Lower lobe of right lung (tissue), 2 donors: ENCODE results near the gene KHDC1. TPM values are rescaled to one million over a fixed set of nuclear protein-coding genes. Genes with fewer than 3 reads are reported as not detected.
"Not testable (repeated sequence)": the region's sequence is repeated elsewhere in the genome, so short reads cannot be mapped to it uniquely, and the experiment has no call there.

Experiments used
- ATAC-seq, 2 donors: fragments of 200-7000 bp; cut with Tn5 transposase; one replicate each; pipeline ENCODE4 v1.9.1; 2020 to 2022; ENCODE audit warnings: mild to moderate bottlenecking in 2 of 2, moderate library complexity in 2 of 2
- DNase-seq: peaks from one replicate; pipeline ENCODE4 v3.0.0-alpha.2; 2020
- H3K27ac ChIP-seq: fragments of 200-600 bp; one replicate; pipeline ENCODE4 v1.8.0; 2022
- H3K27me3 ChIP-seq: fragments of 200-600 bp; one replicate; pipeline ENCODE4 v1.8.0; 2022; ENCODE audit warnings: low read depth
- H3K36me3 ChIP-seq: fragments of 200-600 bp; one replicate; pipeline ENCODE4 v1.8.0; 2022; ENCODE audit warnings: mild to moderate bottlenecking
- H3K4me1 ChIP-seq: fragments of 200-600 bp; one replicate; pipeline ENCODE4 v1.8.0; 2022
- H3K4me3 ChIP-seq: fragments of 200-600 bp; one replicate; pipeline ENCODE4 v1.8.0; 2022; ENCODE audit warnings: mild to moderate bottlenecking
- H3K9me3 ChIP-seq: fragments of 200-600 bp; one replicate; pipeline ENCODE4 v1.8.0; 2022
- CTCF ChIP-seq: fragments of 200-600 bp; IDR thresholded peaks from one replicate; pipeline ENCODE4 v1.8.0; 2022; ENCODE audit warnings: antibody characterized with exemption, mild to moderate bottlenecking
- intact Hi-C: fragments of 100-400 bp; cut with DNase I; formaldehyde crosslinking; loops from one replicate; pipeline ENCODE4 v1.11.0; 2022
- total RNA-seq: library from RNA; stranded (reverse); fragmentation: NEBNext Ultra II Directional; extraction: Animal tissue kit (Norgen Biotek cat#: 25700); gene quantifications from one replicate; pipeline ENCODE4 v1.2.1, GENCODE V29; 2021
- donor health status: DM: no; HTN: yes; CAD: no; lungs with severe emphysema.

The KHDC1 gene
- total RNA-seq, 1 donor from 2014 or later: 1.7 TPM

- no peaks in the 10 kb centered on the region for H3K36me3 ChIP-seq
- DNase-seq: no peak
- H3K27me3 ChIP-seq: no peaks in the 10 kb centered on the region
- no peak for TF ChIP-seq CTCF
- H3K4me3 ChIP-seq: no peak overlapping the region
- no peaks in the 10 kb centered on the region for H3K9me3 ChIP-seq
- intact Hi-C loops: no loop called here
- no peaks in the 10 kb centered on the region for H3K4me1 ChIP-seq
- ATAC-seq: no peak
- H3K27ac ChIP-seq: no peak overlapping the region
These were observed 58.7 kb downstream of the KHDC1 start for GRCh38 chr6:73204252-73204651.

GRCh38 chr6:73203098-73203497, 59.9 kb downstream of the KHDC1 start:
- Histone ChIP-seq H3K27me3 (no peaks in the 10 kb centered on the region), H3K27ac (no peak overlapping the region), H3K9me3 (no peaks in the 10 kb centered on the region), H3K4me1 (no peaks in the 10 kb centered on the region), H3K4me3 (no peak overlapping the region), H3K36me3 (no peaks in the 10 kb centered on the region)
- no peak for TF ChIP-seq CTCF
- intact Hi-C loops: no loop called here
- DNase-seq (no peak), ATAC-seq (no peak)

GRCh38 chr6:73200735-73201134, 62.3 kb downstream of the KHDC1 start:
- no peaks in the 10 kb centered on the region for H3K36me3 ChIP-seq
- intact Hi-C loops: no loop called here
- DNase-seq (no peak), ATAC-seq (no peak)
- H3K27ac ChIP-seq: no peak overlapping the region
- TF ChIP-seq CTCF: no peak
- H3K27me3 ChIP-seq: no peaks in the 10 kb centered on the region
- no peaks in the 10 kb centered on the region for H3K9me3 ChIP-seq
- H3K4me1 ChIP-seq: no peaks in the 10 kb centered on the region
- H3K4me3 ChIP-seq: no peak overlapping the region

GRCh38 chr6:73200247-73200646, 62.7 kb downstream of the KHDC1 start:
- intact Hi-C loops: no loop called here
- Histone ChIP-seq H3K4me3 (no peak overlapping the region), H3K4me1 (no peaks in the 10 kb centered on the region), H3K27ac (no peak overlapping the region), H3K36me3 (no peaks in the 10 kb centered on the region), H3K9me3 (no peaks in the 10 kb centered on the region), H3K27me3 (no peaks in the 10 kb centered on the region)
- ATAC-seq (no peak), DNase-seq (no peak)
- TF ChIP-seq CTCF: no peak

- H3K4me3 ChIP-seq: no peak overlapping the region
- intact Hi-C loops: no loop called here
- no peak for TF ChIP-seq CTCF
- no peak for ATAC-seq
- no peaks in the 10 kb centered on the region for H3K27me3 ChIP-seq
- no peaks in the 10 kb centered on the region for H3K9me3 ChIP-seq
- DNase-seq: no peak
- H3K36me3 ChIP-seq: no peaks in the 10 kb centered on the region
- H3K27ac ChIP-seq: no peak overlapping the region
- H3K4me1 ChIP-seq: no peaks in the 10 kb centered on the region
These were observed 68.3 kb downstream of the KHDC1 start for GRCh38 chr6:73194744-73195143.

GRCh38 chr6:73193302-73193701, 69.7 kb downstream of the KHDC1 start:
- H3K27ac ChIP-seq, DNase-seq, H3K4me3 ChIP-seq, H3K4me1 ChIP-seq, H3K27me3 ChIP-seq, H3K9me3 ChIP-seq, H3K36me3 ChIP-seq, intact Hi-C loops, ATAC-seq: not testable (repeated sequence)

Other genes with a start within 250 kb of the KHDC1 start
- not detected for gene KHDC1L, start 37.7 kb downstream of the KHDC1 start, total RNA-seq
- gene DPPA5, start 91.1 kb upstream of the KHDC1 start, total RNA-seq: not detected
- gene KHDC3L, start 99.5 kb upstream of the KHDC1 start, total RNA-seq: not detected
- gene OOEP, start 106.7 kb upstream of the KHDC1 start, total RNA-seq: not detected
- gene DDX43, start 131.6 kb upstream of the KHDC1 start, total RNA-seq: 1.9 TPM
- gene CGAS, start 189.1 kb upstream of the KHDC1 start, total RNA-seq: 10.4 TPM
- 25.7 TPM for gene MTO1, start 198.5 kb upstream of the KHDC1 start, total RNA-seq